GM23338 (cell line): Measurements from ENCODE around the gene SPATA9. TPM values are rescaled to one million over a fixed set of nuclear protein-coding genes. Genes with fewer than 3 reads are reported as not detected.

Experiments
- ATAC-seq: fragments of 200-7000 bp; cut with Tn5 transposase; 3 replicates; pipeline ENCODE4 v1.9.1; 2020
- DNase-seq: peaks from one replicate; pipeline ENCODE4 v3.0.0-alpha.2; 2015; ENCODE audit warnings: low spot score
- H2AFZ ChIP-seq: fragments of 200-600 bp; sonication (generic); 2 replicates; pipeline ENCODE4 v1.8.0; 2016; ENCODE audit warnings: antibody characterized with exemption, mild to moderate bottlenecking, moderate library complexity
- H3F3A ChIP-seq: fragments of 200-600 bp; sonication (generic); replicated peaks from 2 replicates; pipeline ENCODE4 v1.8.0; 2017; ENCODE audit warnings: antibody characterized with exemption, mixed run types, low read depth
- H3K27ac ChIP-seq: fragments of 200-600 bp; sonication (generic); 2 replicates; pipeline ENCODE4 v1.6.1; 2016; ENCODE audit warnings: low read depth
- H3K27me3 ChIP-seq: fragments of 200-600 bp; sonication (generic); 2 replicates; pipeline ENCODE4 v1.8.0; 2016; ENCODE audit warnings: mild to moderate bottlenecking, mixed run types, moderate library complexity; ENCODE audit not compliant: insufficient read depth
- H3K36me3 ChIP-seq: fragments of 200-600 bp; sonication (generic); 2 replicates; pipeline ENCODE4 v1.8.0; 2016; ENCODE audit warnings: mild to moderate bottlenecking; ENCODE audit not compliant: insufficient read depth
- H3K4me1 ChIP-seq: fragments of 200-600 bp; sonication (generic); 2 replicates; pipeline ENCODE4 v1.8.0; 2016; ENCODE audit warnings: mild to moderate bottlenecking, moderate library complexity; ENCODE audit not compliant: insufficient read depth
- H3K4me2 ChIP-seq: fragments of 200-600 bp; sonication (generic); 2 replicates; pipeline ENCODE4 v1.7.1; 2017; ENCODE audit warnings: mixed run types
- H3K4me3 ChIP-seq: fragments of 200-600 bp; sonication (generic); 2 replicates; pipeline ENCODE4 v1.6.1; 2016; ENCODE audit warnings: mixed run types
- H3K79me2 ChIP-seq: fragments of 200-600 bp; sonication (generic); replicated peaks from 2 replicates; pipeline ENCODE4 v1.8.0; 2017; ENCODE audit warnings: mild to moderate bottlenecking; ENCODE audit not compliant: insufficient read depth
- H3K9me2 ChIP-seq: fragments of 200-600 bp; sonication (generic); 2 replicates; pipeline ENCODE4 v1.8.0; 2017; ENCODE audit not compliant: insufficient read depth
- H4K20me1 ChIP-seq: fragments of 200-600 bp; sonication (generic); replicated peaks from 2 replicates; pipeline ENCODE4 v1.8.0; 2017; ENCODE audit warnings: mild to moderate bottlenecking; ENCODE audit not compliant: insufficient read depth
- H3K27ac Mint-ChIP-seq: 2 replicates; pipeline ENCODE4 v1.8.0; 2020; ENCODE audit warnings: inconsistent platforms, mild to moderate bottlenecking, moderate library complexity, mixed read lengths
- H3K27me3 Mint-ChIP-seq: 3 replicates; pipeline ENCODE4 v1.8.0; 2022; ENCODE audit warnings: low read depth, mild to moderate bottlenecking, moderate library complexity, mixed read lengths, inconsistent platforms; ENCODE audit not compliant: insufficient read depth, poor library complexity
- H3K36me3 Mint-ChIP-seq: 3 replicates; pipeline ENCODE4 v1.8.0; 2021; ENCODE audit warnings: low read depth, mild to moderate bottlenecking, inconsistent platforms, moderate library complexity, mixed read lengths
- H3K4me1 Mint-ChIP-seq: 3 replicates; pipeline ENCODE4 v1.8.0; 2020; ENCODE audit warnings: mild to moderate bottlenecking, inconsistent platforms, mixed read lengths
- H3K4me3 Mint-ChIP-seq: 3 replicates; pipeline ENCODE4 v1.8.0; 2021; ENCODE audit warnings: moderate library complexity, mild to moderate bottlenecking, inconsistent platforms, mixed read lengths
- H3K9me3 Mint-ChIP-seq: 3 replicates; pipeline ENCODE4 v1.8.0; 2020; ENCODE audit warnings: moderate library complexity, mild to moderate bottlenecking, inconsistent platforms, mixed read lengths
- CREB1 ChIP-seq: fragments of 250-450 bp; sonication (Bioruptor Pico); IDR thresholded peaks from 2 replicates; pipeline ENCODE4 v1.5.0; 2020; ENCODE audit warnings: low read depth, mild to moderate bottlenecking, moderate library complexity
- CTCF ChIP-seq, 2 experiments: fragments of 200-600 bp in 1 of 2; sonication (generic) in 1 of 2; conservative IDR thresholded peaks; 2 replicates each; pipeline versions ENCODE4 v1.5.1 to v1.6.1; 2016 to 2017; ENCODE audit warnings: antibody characterized with exemption in 2 of 2, low read depth in 2 of 2, mild to moderate bottlenecking in 2 of 2, moderate library complexity in 1 of 2
- ETS1 ChIP-seq: IDR thresholded peaks from 2 replicates; pipeline ENCODE4 v1.6.1; 2016; ENCODE audit warnings: antibody characterized with exemption
- EZH2 ChIP-seq: fragments of 200-600 bp; sonication (generic); IDR thresholded peaks from one replicate; pipeline ENCODE4 v1.8.0; 2017; ENCODE audit warnings: antibody characterized with exemption, mild to moderate bottlenecking, low read depth; ENCODE audit not compliant: unreplicated experiment
- EZH2phosphoT487 ChIP-seq: fragments of 200-600 bp; sonication (generic); IDR thresholded peaks from one replicate; pipeline ENCODE4 v1.8.1; 2018; ENCODE audit warnings: antibody characterized with exemption; ENCODE audit not compliant: unreplicated experiment
- JUNB ChIP-seq: IDR thresholded peaks from one replicate; pipeline ENCODE4 v1.6.1; 2016; ENCODE audit warnings: antibody characterized with exemption; ENCODE audit not compliant: unreplicated experiment
- NANOG ChIP-seq: IDR thresholded peaks from 2 replicates; pipeline ENCODE4 v1.6.1; 2016; ENCODE audit warnings: antibody characterized with exemption, borderline replicate concordance
- POLR2AphosphoS5 ChIP-seq: IDR thresholded peaks from 2 replicates; pipeline ENCODE4 v1.6.1; 2016; ENCODE audit warnings: antibody characterized with exemption, low read depth
- STAT1 ChIP-seq: IDR thresholded peaks from one replicate; pipeline ENCODE4 v1.6.1; 2016; ENCODE audit warnings: antibody characterized with exemption; ENCODE audit not compliant: unreplicated experiment
- ZNF114 ChIP-seq: fragments of 250-450 bp; sonication (Bioruptor Pico); IDR thresholded peaks from 2 replicates; pipeline ENCODE4 v1.5.0; 2020; ENCODE audit warnings: mild to moderate bottlenecking, moderate library complexity
- ZNF331 ChIP-seq: fragments of 250-450 bp; sonication (Bioruptor Pico); IDR thresholded peaks from 2 replicates; pipeline ENCODE4 v1.5.0; 2020; ENCODE audit warnings: low read depth, mild to moderate bottlenecking, moderate library complexity
- ZNF462 ChIP-seq: fragments of 250-450 bp; sonication (Bioruptor Pico); IDR thresholded peaks from 2 replicates; pipeline ENCODE4 v1.5.0; 2020; ENCODE audit warnings: mild to moderate bottlenecking, moderate library complexity
- polyA plus RNA-seq: library from polyadenylated mRNA; unstranded; fragments of >200 nt; fragmentation: Nextera tagmentation; extraction: Ambion mirVana; gene quantifications from 2 replicates; pipeline ENCODE4 v1.2.1, GENCODE V29; 2016
- total RNA-seq: library from RNA; depleted of rRNA; stranded (reverse); fragments of >200 nt; shearing (Covaris generic); gene quantifications from 2 replicates; pipeline ENCODE4 v1.2.3, GENCODE V29; 2014

The SPATA9 gene
- total and polyA plus RNA-seq, 2 experiments from 2014 or later: not detected

- Mint-ChIP-seq H3K4me3 (no peak overlapping the region), H3K36me3 (no peaks in the 10 kb centered on the region), H3K4me1 (no peaks in the 10 kb centered on the region), H3K9me3 (no peaks in the 10 kb centered on the region), H3K27ac (no peak overlapping the region), H3K27me3 (no peaks in the 10 kb centered on the region)
- Histone ChIP-seq H3K27me3 (no peaks in the 10 kb centered on the region), H3K4me2 (no peak overlapping the region), H3K79me2 (no peaks in the 10 kb centered on the region), H3K27ac (no peak overlapping the region), H3K9me2 (no peaks in the 10 kb centered on the region), H3K4me3 (no peak overlapping the region), H3K36me3 (no peaks in the 10 kb centered on the region), H3K4me1 (no peaks in the 10 kb centered on the region), H2AFZ (no peak overlapping the region), H3F3A (no peaks in the 10 kb centered on the region), H4K20me1 (no peaks in the 10 kb centered on the region)
- ATAC-seq: no peak
- TF ChIP-seq POLR2AphosphoS5: no peak
- no peak for TF ChIP-seq EZH2
- no peak for TF ChIP-seq STAT1
- no peak for TF ChIP-seq NANOG
- TF ChIP-seq JUNB: no peak
- no peak for TF ChIP-seq EZH2phosphoT487
- TF ChIP-seq ZNF462 (CRISPR knock-in tag): no peak
- no peak for TF ChIP-seq ZNF114
- no peak for TF ChIP-seq CREB1
- no peak for TF ChIP-seq ZNF331 (CRISPR knock-in tag)
- no peak for TF ChIP-seq ETS1
- no peak for TF ChIP-seq CTCF (conservative IDR thresholded peaks at IDR 0.05; ENCODE audit: low read depth in 2 of 2)
- DNase-seq: no peak
Observed at GRCh38 chr5:95672641-95673040, 10.2 kb downstream of the SPATA9 start.
